GM12872 (cell line): Measurements from ENCODE around the gene XRCC4.

Experiments used
- CTCF ChIP-seq: IDR thresholded peaks from 3 replicates; pipeline ENCODE4 v1.5.1; 2011; ENCODE audit warnings: low read depth, mild to moderate bottlenecking, low read length, moderate library complexity; ENCODE audit not compliant: insufficient read depth

The XRCC4 gene

GRCh38 chr5:83219495-83219894 lies 142.1 kb downstream of the XRCC4 start:
- no peak for TF ChIP-seq CTCF

DNA sequence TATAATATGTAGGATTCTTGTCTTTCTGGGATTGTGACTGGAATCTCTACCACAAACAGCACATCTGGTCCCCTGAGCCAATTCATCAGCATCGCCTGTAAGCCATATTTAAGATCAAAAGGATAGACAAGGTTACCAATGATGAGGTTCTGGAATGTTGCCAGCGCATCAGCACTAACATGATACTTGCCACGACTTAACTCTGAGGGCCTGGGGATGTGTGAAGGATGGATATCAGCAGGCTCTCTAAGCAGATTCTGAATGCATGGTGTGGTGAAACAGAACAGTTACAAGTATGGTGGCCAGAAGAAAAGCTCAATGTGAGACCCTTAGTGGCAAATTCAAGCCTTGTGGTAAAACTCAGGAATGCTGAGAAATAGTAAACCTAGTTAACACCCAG lies 143.0 kb downstream of the XRCC4 start:
- TF ChIP-seq CTCF = no peak

GRCh38 chr5:83222906-83223305 lies 145.6 kb downstream of the XRCC4 start:
- no peak for TF ChIP-seq CTCF

DNA sequence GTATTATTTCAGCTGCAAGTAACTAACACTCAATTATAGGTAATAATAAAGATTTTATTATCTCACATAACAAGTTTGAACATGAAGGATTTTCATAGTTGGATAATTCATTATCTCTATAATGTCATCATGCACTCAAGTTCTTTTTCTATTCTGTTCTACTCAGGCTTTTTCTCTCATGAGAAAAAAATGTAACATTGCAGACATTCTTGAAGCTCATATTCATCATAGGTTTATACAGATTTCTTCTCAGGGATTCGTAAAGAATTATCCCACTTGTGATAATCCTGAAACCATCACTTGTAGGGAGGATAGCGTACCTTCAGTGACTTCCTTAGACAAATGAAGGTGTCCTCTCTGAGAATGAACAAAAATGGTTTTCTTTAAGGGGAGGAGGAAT lies 150.3 kb downstream of the XRCC4 start:
- TF ChIP-seq CTCF = no peak

- no peak for TF ChIP-seq CTCF
These were observed 153.2 kb downstream of the XRCC4 start for GRCh38 chr5:83230511-83230910.

DNA sequence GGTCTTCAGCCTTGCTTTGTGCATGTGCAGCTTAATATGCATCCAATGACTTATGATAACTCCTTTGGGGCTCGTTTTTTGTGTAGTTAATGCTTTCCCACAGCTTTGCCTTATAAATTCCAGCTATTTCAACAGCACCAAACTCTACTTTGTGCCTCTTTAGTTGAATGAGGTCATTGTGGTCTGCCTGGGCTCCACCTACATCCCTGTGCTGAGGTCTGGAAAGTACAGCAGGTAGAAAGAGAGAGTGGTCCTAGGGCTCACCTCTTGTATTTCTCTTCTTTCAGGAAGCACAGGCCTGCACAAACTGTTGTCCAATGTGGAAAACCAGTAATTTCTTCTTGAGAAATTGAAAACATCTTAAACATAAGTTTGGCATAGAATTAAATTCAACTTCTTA lies 167.2 kb downstream of the XRCC4 start:
- TF ChIP-seq CTCF = no peak

- no peak for TF ChIP-seq CTCF
These were observed 167.7 kb downstream of the XRCC4 start for GRCh38 chr5:83245037-83245436.

DNA sequence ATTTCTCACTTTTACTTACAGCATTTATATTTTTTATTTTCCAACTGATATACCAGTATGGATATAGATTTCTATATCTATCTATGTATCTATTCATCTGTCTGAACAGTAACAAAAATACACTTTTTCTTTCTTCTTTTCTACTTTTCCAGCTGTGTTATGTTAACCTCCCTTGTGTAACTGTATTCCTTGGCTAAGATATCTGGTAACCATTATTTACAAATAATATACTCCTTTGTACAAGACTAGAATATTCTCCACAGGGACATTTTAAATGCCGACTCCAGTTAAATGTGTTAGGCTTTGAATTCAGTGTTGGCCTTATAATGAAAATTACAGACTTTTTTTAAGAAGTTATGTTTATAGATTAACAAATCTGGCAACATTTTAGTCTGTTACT lies 168.7 kb downstream of the XRCC4 start:
- TF ChIP-seq CTCF = no peak
